ENCODE data around the gene THSD7A.

DNA sequence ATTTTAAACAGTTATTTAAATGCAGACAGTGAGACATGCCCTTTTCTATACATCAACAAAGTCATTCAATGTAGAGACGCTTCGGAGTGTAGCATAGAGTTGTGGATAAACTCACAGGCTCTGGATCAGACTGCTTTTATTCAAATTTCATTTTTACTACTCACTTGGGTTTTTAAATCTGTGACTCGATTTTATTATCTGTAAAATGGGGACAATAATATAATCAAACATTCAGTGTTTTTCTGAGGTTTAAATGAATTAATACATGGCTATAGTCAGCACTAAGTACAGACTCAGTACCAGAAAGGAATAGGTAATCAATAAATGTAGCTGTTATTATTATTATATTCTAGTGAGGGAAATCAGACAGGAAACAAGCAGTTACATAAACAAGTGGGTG lies 43.4 kb downstream of the THSD7A start:
- TF ChIP-seq POLR2A (IDR thresholded peaks at IDR 0.05; ENCODE audit: low read depth, low read length): no peak
- TF ChIP-seq TAF1 (IDR thresholded peaks at IDR 0.05; ENCODE audit: borderline replicate concordance, low read depth, low read length): no peak
- TF ChIP-seq POLR2AphosphoS5 (IDR thresholded peaks at IDR 0.05; ENCODE audit: low read depth, low read length): no peak

All from GM12892 (cell line).